ENCODE data around the gene PAQR4.

Gene PAQR4

GRCh38 chr16:2966043-2966807 lies 2.9 kb upstream of the PAQR4 start:
- DNase-seq = no peak

- no peak for DNase-seq
Observed at GRCh38 chr16:2966808-2967191, 2.3 kb upstream of the PAQR4 start.

GRCh38 chr16:2967211-2967631 lies 1.9 kb upstream of the PAQR4 start:
- DNase-seq = no peak

- no peak for DNase-seq
Observed at GRCh38 chr16:2967721-2968161, 1.4 kb upstream of the PAQR4 start.

GRCh38 chr16:2968368-2968737 lies 795 bp upstream of the PAQR4 start:
- DNase-seq = no peak

- DNase-seq = peak; percentile 85 to 88
Observed at GRCh38 chr16:2969545-2970521, 685 bp downstream of the PAQR4 start.

GRCh38 chr16:2970563-2970962 lies 1.4 kb downstream of the PAQR4 start:
- no peak for DNase-seq

- no peak for DNase-seq
Observed at GRCh38 chr16:2971134-2971984, 2.2 kb downstream of the PAQR4 start.

GRCh38 chr16:2971985-2972784 lies 3.0 kb downstream of the PAQR4 start:
- DNase-seq = no peak

- DNase-seq = no peak
Observed at GRCh38 chr16:2973093-2973492, 3.9 kb downstream of the PAQR4 start.

GRCh38 chr16:2973605-2974318 lies 4.6 kb downstream of the PAQR4 start:
- DNase-seq = no peak

GRCh38 chr16:2974319-2975056 lies 5.3 kb downstream of the PAQR4 start:
- DNase-seq = no peak

GRCh38 chr16:2975161-2975795 lies 6.1 kb downstream of the PAQR4 start:
- DNase-seq = no peak

- DNase-seq = no peak
Observed at GRCh38 chr16:2976201-2976600, 7.1 kb downstream of the PAQR4 start.

GRCh38 chr16:2976673-2977072 lies 7.5 kb downstream of the PAQR4 start:
- DNase-seq = no peak

GRCh38 chr16:2977440-2977839 lies 8.3 kb downstream of the PAQR4 start:
- no peak for DNase-seq

- peak in 1 of 2 experiments; percentile 54 for DNase-seq
Observed at GRCh38 chr16:2979669-2980226, 10.6 kb downstream of the PAQR4 start.

- DNase-seq = peak; percentile 95 to 96
Observed at GRCh38 chr16:2980227-2981176, 11.4 kb downstream of the PAQR4 start, which contains the start of gene PKMYT1. Gene PKMYT1, minus strand, starts transcription at chr16:2980446. Its CDS starts 789 bp downstream, at chr16:2979657.
